ENCODE data around the gene KLHL26.
A peak's percentile ranks its signal among the peaks of the same experiment; 100 is the strongest.
"Not testable (repeated sequence)": the region's sequence is repeated elsewhere in the genome, so short reads cannot be mapped to it uniquely, and the experiment has no call there.

KLHL26 gene

DNA sequence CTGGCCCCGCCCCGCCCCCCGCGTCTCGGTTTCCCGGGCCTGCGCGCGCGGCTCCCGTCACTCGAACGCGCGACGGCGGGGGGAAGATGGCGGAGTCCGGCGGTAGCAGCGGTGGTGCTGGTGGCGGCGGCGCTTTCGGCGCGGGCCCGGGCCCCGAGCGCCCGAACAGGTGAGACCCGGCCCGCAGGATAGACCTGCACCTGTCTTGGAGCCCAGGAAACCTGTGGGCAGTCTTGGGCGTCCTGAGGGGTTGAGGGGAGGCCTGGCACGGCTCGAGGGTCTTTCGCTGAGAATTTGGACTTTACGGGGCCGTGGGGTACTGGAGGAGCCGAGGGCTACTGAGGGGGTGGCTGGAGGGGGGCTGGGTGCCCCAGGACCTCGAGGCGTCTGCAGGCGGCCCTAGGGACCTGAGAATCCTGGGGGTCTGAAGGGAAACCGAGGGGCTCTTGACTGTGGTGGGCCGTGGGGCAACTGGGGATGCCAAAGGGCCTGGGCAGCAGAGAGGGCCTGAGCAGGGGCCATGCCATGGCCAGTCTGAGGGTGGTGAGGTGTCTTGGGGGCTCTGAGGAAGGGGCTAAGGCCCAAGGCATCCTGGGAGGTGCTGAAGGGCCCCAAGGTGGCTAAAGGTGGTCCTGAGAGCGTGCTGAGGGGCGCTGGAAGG, at the start of gene KLHL26:
Gene KLHL26 (plus strand): TSS at position 60 of the 661 bp plus-strand sequence. CDS start 27 bp downstream, at position 87.
- no peak for DNase-seq (ENCODE audit: extremely low read depth in 1 of 2, low read depth in 1 of 2)

DNA sequence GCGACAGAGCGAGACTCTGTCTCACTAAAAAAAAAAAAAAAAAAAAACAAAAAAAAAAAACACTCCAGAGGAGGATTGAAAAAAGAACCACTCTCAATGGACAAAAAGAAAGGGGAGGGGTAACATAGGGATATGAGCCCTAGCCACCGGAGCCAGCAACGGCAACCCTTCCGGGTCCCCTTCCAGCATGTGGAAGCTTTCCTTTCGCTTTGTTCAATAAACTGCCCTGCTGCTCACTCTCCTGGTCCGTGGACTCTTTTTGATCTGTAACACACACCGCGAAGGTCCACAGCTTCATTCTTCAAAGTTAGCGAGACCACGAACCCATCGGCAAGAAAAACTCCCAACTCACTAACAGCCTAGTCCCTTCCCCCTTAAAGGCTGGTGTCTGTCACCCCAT, 49.3 kb upstream of the KLHL26 start:
- no peak for DNase-seq (ENCODE audit: extremely low read depth in 1 of 2, low read depth in 1 of 2)

- DNase-seq (ENCODE audit: extremely low read depth in 1 of 2, low read depth in 1 of 2) = no peak
Observed at GRCh38 chr19:18587962-18588610, 48.7 kb upstream of the KLHL26 start.

DNA sequence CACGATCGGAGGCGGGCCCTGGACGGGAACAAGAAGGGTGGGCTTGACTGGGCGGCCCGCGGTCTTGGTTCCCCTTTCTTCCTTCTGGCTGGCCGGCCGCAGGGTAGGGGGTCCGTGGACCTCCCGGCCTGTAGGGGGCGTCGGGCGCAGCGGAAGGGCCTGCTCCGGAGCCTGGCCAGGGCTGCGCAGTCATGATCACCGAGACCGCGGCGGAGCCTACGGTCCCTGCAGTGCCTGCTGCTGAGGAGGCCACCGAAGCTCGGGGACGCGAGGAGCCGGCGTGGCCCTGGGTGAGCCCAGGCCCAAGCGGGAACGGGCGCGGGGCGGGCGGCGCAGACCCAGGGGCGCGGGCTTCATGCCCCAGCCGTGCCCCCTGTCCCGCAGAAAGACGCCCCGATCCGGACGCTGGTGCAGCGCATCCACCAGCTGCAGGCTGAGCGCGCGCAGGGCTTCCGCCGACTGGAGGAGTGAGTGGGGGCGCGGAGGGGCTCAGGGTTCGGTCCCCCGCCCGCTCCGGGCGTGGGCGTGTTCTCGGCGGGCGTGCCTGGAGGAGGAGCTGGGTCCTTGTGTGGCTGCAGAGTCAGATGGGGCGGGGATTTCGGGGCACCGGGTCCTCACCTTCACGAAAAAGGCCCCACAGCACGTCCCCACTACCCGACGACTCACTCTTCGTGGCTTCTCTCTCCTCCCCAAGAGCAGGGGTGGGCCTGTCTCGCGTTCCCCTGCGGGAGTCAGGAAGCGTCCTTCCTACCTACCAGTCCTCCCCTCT, 48.0 kb upstream of the KLHL26 start, which contains the start of gene REX1BD:
Gene REX1BD (plus strand): TSS at position 188 of the 769 bp plus-strand sequence. CDS start 4 bp downstream, at position 192.
- DNase-seq (ENCODE audit: extremely low read depth in 1 of 2, low read depth in 1 of 2) = peak; percentile 53 to 78

DNA sequence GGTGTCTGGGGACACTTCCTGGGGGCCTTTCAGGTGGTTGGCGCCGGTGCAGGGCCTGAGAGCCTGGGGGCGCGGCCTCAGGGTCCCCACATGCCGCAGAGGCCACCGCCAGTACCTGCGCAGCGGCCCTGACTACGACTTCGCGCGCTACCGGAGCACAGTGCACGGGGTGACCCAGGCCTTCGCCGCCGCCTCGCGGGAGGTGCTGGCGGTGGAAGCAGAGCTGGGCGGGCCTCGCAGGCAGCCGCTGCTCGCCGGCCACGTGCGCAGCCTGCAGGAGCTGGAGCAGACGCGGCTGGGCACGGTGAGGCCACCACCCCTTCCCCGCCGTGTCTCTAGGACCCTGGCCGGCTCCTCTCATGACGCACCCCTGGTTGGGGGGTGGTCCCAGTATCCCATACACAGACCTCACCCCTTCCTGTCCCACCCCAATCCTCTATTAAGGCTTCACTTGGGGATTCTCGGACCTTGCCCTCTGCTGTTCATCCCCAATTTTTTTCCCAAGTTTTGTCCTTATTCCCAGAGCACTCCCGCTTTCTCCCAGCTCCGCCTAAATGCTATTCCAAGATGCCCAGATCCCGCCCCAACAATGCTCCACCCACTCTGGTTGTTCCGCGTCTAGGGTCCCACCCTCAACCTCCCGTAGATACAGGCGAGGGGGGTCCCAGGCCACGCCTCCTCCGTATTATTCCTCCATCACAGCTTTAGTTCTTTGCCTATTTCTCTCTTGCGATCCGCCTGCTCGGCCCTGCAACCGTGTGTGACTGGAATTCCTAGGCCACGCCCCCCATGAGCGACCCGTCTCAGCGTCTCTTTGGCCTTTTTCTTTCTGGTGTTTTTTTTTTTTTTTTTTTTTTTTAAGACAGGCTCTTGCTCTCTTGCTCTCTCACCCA, 47.2 kb upstream of the KLHL26 start:
- DNase-seq (ENCODE audit: extremely low read depth in 1 of 2, low read depth in 1 of 2) = peak; percentile 28 to 59

DNA sequence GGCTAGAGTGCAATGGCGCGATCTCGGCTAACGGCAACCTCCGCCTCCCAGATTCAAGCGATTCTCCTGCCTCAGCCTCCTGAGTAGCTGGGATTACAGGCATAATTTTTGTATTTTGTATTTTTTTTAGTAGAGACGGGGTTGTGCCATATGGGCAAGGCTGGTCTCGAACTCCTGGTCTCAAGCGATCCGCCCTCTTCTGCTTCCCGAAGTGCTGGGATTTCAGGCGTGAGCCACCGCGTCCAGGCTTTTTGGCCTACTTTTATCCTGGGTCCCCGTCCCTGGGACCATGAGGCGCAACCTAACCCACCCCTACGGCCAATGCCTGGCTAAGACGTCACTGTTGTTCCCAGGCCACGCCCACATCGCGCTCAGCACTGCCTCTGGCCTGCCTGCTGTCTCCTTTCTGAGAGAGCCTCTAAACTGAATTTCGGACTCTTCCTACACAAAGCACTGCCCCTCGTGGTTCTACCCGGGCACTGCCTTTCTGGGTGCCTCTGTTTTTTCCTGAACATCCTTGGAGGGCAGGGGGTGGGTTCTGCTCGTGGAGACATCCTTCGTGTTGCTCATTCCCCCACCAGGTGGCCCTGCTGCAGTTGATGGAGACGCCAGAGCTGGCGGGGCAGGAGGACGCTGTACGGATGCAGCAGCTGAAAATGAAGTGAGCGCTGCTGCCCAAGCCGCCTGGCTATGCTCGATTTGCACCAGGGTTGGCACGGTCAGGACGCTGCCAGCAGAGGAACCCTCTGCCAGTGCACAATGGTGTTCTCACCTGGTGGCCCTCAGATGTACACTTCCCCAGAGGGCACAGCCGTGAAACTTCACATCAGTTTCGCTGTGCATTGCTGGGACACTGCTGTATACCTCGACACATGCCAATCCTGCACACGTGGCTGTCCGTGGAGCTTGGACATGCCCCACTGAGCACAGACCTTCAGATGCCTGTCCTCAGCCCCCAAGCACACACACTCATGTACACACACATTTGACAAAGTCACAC, 46.3 kb upstream of the KLHL26 start:
- no peak for DNase-seq (ENCODE audit: extremely low read depth in 1 of 2, low read depth in 1 of 2)

GRCh38 chr19:18591735-18592385, 45.0 kb upstream of the KLHL26 start:
- DNase-seq (ENCODE audit: extremely low read depth in 1 of 2, low read depth in 1 of 2) = no peak

DNA sequence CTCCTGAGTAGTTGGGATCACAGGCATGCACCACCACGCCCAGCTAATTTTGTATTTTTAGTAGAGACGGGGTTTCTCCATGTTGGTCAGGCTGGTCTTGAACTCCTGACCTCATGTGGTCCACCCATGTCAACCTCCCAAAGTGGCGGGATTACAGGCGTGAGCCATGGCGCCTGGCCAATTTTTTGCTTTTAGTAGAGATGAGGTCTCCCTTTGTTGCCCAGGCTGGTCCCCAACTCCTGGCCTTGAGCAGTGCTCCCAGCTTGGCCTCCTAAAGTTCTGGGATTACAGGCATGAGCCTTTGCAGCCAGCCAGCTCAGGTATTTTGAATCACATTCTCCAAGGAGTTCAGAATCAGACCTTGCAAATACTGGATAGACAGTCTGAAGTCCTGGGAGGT, 44.1 kb upstream of the KLHL26 start:
- DNase-seq (ENCODE audit: extremely low read depth in 1 of 2, low read depth in 1 of 2) = not testable (repeated sequence)

DNA sequence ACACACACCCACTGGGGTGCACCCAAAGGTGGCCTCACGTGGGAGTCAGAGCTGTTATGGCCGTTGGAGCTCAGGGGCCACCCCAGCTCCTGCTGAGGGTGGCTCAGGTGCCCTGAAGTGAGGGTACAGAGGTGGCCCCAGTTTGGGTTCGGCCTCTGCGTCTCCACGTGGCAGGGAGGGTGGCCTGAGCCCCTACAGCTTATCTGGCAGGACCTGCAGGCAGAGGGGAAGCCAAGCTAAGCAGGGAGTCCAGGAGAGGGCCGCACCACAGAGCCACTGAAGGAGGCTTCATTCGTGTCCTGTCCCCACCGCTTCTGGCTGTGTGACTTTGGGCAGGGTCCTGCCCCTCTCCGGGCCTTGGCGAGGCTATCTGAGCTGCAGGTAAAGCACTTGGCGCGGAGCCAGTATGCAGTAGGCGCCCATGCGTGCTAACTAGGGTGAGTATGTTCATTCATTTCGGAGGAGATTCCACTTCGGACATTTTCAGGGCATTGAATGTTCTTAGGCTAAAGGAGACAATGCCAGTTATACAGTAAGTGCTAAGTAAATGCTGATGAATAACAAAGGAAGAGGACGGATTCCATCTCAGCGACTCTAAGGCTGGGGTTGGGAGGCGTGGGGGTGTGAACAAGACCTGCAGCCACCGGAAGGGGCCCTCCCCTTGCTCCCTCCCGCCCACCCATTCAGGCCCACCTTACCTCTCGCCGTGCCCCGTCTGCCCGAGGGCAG, 43.3 kb upstream of the KLHL26 start:
- no peak for DNase-seq (ENCODE audit: extremely low read depth in 1 of 2, low read depth in 1 of 2)

DNA sequence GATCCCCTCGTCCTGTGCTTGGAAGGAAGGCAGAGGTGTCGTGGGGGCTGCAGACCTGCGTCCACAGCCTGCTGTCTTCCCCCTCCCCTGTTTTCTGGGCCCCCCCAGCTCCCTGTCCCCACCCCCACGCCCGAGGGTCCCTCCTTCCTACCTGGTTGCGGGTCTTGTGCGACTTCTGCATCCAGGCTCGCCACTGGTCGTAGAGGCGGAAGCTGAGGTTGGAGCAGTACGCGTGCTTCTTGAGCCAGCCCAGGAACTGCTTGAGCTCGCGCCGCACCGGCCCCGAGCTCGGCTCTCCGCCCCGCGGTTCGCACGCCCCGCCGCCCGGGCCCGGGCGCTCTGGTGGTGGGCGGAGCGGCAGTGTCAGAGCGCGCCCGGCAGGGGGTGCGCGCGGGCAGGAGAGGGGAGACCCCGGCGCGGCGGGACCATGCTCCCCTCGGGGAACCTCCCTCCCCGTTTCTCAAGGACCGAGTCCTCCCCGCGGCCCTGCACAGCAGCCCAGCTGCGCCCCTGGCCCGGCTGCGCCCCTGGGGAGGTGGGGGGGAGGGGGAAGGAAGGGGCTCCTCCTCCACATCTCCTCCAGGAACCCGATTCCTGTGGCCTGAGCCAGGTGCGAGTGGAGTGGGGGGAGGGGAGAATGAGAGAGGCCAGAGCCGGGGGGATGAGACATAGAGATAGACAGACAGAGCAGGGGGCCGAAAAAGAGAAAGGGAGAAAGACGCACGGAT, 42.6 kb upstream of the KLHL26 start:
- DNase-seq (ENCODE audit: extremely low read depth in 1 of 2, low read depth in 1 of 2) = peak; percentile 38 to 64

- DNase-seq (ENCODE audit: extremely low read depth in 1 of 2, low read depth in 1 of 2) = no peak
Observed at GRCh38 chr19:18594824-18595373, 41.9 kb upstream of the KLHL26 start.

- no peak for DNase-seq (ENCODE audit: extremely low read depth in 1 of 2, low read depth in 1 of 2)
Observed at GRCh38 chr19:18595475-18595874, 41.4 kb upstream of the KLHL26 start.

DNA sequence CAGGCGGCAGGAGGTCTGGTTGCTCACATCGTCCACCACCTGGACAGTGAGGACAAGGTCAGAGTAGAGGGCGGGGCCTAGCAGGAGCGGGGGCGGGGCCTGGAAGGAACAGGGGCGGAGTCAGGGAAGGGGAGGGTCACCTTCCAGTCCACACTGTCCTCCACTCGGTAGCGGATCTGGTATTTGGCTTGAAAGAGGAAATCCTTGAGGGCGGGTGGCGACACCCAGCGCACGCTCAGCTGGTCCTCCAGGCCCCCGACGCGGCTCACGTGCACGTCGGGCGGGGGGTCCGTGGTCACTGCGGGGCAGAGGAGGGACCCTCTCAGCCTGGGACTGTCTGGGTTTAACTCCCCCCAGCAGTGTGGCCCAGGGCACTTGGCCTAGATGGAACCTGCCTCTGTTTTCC, 40.1 kb upstream of the KLHL26 start:
- DNase-seq (ENCODE audit: extremely low read depth in 1 of 2, low read depth in 1 of 2) = no peak

- DNase-seq (ENCODE audit: extremely low read depth in 1 of 2, low read depth in 1 of 2) = no peak
Observed at GRCh38 chr19:18597809-18598660, 38.8 kb upstream of the KLHL26 start.

DNA sequence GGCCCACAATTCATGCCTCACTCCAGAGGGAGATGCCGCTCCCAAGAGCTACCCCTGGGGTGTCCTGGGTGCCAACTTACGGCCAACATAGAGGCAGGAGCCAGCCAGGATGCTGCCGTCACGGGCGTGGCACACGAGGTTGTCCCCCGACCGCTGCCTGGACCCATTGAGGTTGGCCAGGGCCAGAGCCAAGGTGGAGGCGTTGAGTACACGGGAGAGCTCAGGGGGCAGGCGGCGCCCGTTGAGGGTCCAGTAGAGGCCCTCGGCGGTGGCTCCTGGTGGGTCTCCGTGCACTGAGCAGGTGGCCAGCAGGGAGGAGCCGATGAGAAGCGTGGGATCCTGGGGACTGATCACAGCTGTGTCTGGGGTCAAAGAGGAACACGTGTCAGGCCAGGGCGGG, 37.3 kb upstream of the KLHL26 start:
- no peak for DNase-seq (ENCODE audit: extremely low read depth in 1 of 2, low read depth in 1 of 2)

- DNase-seq (ENCODE audit: extremely low read depth in 1 of 2, low read depth in 1 of 2) = not testable (repeated sequence)
Observed at GRCh38 chr19:18600692-18601397, 36.0 kb upstream of the KLHL26 start.

Measured in activated CD8-positive, alpha-beta memory T cell treated with anti-CD3 and anti-CD28 coated beads for 1 hour (primary cell).